GM18867 (cell line): ENCODE data around the gene RNU5B-1.

Experiments used
- ATAC-seq: cut with Tn5 transposase; IDR thresholded peaks from one replicate; pipeline ENCODE4 v1.9.1; 2021; ENCODE audit warnings: mild to moderate bottlenecking, moderate library complexity; ENCODE audit not compliant: unreplicated experiment

Gene RNU5B-1

DNA sequence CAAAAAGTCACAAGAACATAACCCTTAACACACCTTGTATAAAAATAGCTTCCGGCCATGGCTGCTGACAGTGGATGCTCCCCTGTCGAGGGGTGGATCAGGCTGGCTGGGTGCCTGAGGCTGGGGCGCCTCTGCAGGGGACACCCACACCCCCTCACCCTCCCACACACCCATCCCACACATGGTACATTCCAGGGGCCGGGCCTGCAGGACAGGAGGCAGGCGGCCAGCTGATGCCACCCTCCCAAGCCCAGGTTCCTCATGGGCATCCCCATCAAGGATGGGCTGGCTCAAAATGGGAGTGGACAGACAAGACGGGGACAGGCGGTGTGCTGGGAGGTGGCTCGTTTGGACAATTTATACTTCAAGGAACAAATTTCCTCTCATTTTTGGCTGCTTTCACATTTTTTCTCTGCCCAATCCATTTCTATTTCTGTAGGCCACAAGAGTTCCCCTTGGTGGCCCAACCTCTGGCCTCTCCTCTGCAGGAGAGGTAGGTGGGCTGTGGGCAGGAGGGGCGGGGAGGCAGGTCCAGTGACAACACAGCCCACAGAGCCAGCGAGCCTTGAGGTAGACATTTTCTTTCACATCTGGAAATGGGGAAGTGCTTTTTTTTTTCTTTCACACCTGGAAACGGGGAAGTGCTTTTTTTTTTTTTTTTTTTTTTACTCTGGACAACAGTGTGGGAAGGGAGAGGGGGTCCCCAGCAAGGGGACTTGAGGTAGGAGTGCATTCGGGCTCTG, 23.3 kb downstream of the RNU5B-1 start:
- ATAC-seq = no peak

GRCh38 chr15:65328506-65329287, 24.2 kb downstream of the RNU5B-1 start:
- ATAC-seq = no peak

- no peak for ATAC-seq
These were observed 25.0 kb downstream of the RNU5B-1 start for GRCh38 chr15:65329288-65329983.

- ATAC-seq = no peak
These were observed 25.7 kb downstream of the RNU5B-1 start for GRCh38 chr15:65329984-65330735.

DNA sequence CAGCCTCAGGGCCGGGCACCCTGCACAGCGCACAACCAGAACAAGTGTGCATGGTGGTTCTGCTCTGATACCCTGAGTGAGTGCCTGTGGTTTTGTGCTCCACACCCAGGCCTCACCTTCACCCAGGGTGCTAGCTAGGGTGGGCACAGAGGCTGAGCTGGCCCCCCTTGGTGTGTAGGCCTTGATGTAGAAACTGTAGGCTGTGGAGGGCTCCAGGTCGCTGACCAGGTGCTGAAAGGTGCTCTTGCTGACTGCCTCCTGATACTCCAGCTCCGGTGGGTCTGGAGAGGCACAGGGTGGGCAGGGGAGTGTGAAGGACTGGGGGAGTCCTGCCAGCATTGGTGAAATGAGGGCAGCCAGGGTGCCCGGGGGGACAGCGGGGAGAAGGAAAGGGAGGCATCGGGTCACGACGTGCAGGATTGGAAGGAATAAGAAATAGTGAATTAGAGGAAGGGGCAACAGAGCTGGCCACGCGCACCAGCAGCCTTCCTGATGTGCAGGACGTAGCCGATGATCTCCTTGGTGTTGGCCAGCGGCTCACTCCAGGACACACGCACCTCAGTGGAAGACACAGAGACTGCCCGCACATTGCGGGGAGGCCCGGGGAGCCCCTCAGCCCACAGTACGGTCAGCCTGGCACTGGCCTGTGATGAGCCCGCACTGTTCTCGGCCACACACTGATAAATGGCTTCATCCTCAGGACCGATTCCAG, 26.6 kb downstream of the RNU5B-1 start:
- no peak for ATAC-seq

- ATAC-seq = no peak
These were observed 27.3 kb downstream of the RNU5B-1 start for GRCh38 chr15:65331811-65332210.

DNA sequence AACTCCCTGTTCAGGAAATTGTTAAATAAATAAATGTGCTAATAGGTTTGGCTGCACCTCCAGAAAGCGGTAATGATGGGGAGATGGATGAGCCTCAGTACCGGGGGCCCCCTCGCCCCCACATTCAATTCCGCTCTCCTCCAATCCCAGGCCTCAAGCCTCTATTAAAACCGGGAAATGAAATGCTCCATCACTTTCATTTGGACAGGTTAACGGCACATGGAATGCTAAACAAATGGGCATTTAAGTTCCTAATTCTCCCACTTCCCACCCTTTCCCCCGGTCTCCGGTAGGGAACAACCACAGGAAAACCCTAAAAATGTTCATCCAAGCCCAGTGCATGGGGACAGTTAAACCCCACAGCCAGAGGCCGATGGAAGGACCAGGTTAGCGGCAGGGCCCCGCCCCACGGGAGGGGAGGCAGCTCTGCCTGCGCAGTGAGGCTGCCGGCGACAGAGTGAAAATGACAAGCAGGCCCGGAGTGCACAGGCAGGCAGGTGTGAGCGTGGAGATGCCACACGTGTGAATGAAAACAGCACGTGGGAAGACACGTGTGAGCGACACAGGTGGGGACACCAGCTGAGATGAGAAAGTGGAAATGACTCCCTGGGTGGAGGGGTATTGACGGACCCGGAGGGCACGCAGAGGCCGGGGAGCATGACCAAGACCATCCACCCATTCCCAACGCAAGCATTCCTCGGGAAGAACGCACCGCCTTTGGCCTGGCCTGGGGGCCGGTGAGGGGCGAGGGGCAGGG, 28.1 kb downstream of the RNU5B-1 start:
- ATAC-seq = no peak

DNA sequence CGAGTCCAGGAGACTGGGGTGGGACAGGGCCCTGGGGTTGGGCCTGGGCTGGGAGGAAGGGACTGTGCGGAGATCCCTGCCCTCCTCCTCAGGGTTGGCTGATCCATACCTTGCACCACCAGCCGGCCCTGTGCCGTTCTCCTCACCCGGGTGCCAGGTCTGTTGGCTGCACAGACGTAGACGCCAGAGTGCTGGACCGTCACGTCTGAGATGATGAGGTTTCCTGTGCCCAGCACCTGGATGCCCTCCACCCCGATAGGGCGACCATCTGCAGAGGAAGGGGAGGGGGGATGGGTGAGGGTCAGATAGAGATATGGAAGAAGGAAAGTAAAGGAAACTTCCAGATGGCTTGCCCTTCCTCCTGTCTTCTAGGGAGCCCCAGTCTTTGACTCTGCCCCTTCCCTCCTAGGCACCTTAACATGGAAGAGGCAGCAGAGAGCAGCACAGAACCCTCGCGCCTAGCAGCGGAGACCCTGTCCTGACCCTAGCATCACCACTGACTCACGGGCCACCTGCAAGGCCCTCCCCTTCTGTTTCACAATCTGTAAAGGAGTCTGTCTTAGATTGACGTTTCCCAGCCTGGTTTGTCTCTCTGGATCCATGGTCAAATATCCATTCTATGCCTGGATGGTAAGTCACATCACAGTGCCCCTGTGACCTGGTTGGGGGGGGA, 28.8 kb downstream of the RNU5B-1 start:
- ATAC-seq = no peak

DNA sequence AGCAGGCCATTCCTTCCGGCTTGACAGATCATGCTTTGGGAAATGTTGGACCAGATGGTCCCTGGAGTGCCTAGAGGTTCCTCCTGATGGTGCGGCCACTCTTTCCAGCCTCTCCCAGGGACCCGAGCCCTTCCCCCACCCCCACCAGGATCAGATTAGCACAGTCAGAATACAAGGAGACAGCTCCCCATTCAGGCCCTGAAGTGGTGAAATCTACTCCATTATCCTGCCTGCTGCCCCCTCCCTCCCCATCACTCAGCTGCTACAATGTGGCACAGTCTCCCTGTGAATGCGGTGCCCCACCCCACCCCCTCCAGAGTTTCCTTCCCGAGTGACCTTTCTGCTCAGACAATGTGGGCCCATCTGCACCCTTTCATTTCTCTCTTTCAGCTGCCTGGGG, 29.4 kb downstream of the RNU5B-1 start:
- no peak for ATAC-seq

- ATAC-seq = no peak
These were observed 30.2 kb downstream of the RNU5B-1 start for GRCh38 chr15:65334586-65335231.

- no peak for ATAC-seq
These were observed 31.0 kb downstream of the RNU5B-1 start for GRCh38 chr15:65335278-65336055.

DNA sequence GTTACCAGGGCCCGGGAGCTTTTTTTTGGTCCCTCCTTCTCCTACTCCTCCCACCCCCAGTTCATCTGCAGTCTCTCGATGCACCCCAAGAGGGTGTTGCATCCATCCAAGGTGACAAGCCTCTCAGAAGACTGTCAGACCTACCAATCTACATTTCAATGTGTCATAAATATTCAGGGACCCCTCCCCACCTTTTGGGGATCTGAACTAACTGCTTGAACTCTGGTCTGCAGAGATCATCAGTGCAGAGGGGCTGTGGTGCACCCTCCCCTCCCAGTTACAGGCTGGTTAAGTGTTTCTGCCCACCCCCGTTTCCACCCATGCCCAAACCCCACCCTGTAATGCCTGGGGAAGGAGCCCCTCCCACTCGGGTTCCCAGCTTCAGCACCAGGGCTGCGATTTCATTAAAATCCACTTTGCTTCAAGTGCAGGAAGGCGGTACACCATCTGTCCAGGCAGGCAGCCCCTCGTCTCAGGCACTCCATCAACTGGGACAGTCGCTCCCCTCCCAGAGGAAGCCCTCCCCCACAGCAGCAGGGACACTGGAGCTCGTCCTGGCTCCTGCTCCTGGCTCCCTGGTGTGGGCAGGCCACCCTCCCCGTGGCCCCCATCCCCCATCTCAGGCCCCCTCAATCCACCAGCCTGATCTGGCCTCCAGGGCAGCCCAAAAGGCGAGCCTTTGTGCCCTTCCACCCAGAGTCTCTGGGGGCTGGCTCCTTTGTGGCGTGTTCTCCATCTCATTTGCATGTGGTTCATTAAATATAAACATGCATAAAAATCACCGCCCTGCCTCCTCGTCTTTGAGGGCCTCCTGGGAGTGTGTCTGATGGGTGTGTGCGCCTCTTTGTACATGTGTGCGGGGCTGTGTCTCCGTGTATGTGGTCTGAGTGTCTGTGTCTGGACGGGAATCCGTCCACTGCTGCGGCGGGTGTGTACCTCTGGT, 32.3 kb downstream of the RNU5B-1 start:
- ATAC-seq = no peak

DNA sequence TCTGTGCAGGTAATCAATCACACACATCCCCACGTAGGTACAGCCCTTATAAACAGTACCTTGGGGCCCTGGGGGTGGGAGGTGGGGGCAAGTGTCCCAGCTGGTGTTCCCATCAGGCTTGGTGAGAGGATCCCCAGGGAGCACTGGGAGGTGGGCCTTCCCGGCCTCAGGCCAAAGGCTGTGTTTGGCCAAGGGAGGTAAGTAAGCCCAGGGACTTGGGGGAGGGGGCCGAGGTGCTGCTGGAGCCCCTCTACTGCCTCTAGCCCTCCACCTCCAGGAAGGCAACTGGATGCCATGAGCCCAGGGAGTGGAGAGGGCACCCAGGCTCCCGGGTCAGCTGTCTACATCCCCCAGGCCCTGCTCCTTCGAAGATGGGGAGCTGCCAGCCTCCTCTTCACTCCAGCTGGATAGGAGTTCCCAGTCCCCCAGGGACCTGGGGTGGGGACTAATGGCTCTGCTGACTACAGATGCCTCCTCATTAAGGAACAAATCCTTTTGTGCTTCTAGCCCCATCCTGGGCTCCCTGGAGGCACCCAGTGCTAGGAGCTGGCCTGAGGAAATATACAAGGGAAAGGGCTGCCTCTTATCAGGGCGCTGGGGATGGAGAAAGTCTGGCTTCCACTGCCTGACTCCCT, 33.1 kb downstream of the RNU5B-1 start:
- ATAC-seq = no peak

DNA sequence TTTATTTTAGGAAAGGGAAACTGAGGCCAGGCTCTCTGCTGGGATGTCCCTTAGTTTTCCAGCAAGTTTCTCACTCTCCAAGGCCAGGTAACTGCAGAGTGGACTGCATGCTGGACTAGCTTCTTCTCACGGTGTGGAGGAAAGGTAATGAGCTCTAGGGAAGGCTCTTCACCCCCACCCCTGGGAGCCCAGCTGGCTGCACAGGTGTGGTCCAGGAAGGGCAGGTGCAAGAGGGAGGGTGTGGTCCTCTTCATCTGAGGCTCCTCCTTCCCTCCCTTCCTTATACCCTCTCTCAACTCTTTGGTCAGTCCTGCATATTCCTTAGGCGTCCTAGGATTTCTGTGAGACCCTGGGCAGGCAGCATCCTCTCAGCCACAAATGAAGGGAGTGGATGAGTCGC, 33.9 kb downstream of the RNU5B-1 start:
- no peak for ATAC-seq

- ATAC-seq = no peak
These were observed 34.3 kb downstream of the RNU5B-1 start for GRCh38 chr15:65338823-65339222.

DNA sequence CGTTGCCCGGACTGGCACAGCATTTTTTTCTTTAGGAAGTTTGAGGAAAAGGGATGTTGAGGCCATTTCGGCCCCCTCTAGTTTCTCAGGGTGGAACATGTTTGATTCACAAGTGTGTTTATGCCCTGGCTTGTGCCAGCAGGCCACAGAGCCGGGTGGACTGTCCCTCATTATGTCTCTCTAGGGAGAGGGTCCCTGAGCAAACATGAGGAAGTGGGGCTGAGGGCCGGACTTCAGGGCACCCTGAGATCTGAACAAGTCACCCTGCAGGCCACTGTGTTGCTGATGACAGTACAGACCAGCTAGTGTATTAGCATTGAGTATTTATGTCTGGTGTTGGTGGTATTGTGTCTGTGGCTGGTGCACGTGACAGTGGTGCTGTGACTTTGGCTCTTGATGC, 34.9 kb downstream of the RNU5B-1 start:
- no peak for ATAC-seq
